ENCODE data around the gene TAB3. TPM values are rescaled to one million over a fixed set of nuclear protein-coding genes. Genes with fewer than 3 reads are reported as not detected.

TAB3 gene
- total and polyA plus RNA-seq, 2 of the 4 experiments (the other 2 are of a cell fraction), result 4.7 to 6.4 TPM

- H2BK15ac ChIP-seq (ENCODE audit: low read depth, low read length), result no peak overlapping the region
- WGBS, 2 experiments (ENCODE audit: extremely low coverage in 2 of 2, insufficient read length in 1 of 2), result no CpG with 5 or more reads among the region's 1 CpG
- no peak overlapping the region for H3K4me3 ChIP-seq (ENCODE audit: insufficient read depth, low read depth, low read length)
- no peak overlapping the region for H3K23ac ChIP-seq (ENCODE audit: low read depth, low read length)
- H2AK9ac ChIP-seq (replicated peaks; ENCODE audit: low read depth, low read length, poor library complexity), result no peak overlapping the region
- H3K4ac ChIP-seq (ENCODE audit: low read depth, low read length), result no peak overlapping the region
- no TSS peak for BruUV-seq (replicated peaks)
- no peak overlapping the region for H4K5ac ChIP-seq (ENCODE audit: low read depth, low read length)
- no peak overlapping the region for H3K14ac ChIP-seq (replicated peaks; ENCODE audit: low read depth, low read length)
- H4K91ac ChIP-seq (ENCODE audit: insufficient read depth, low read depth, low read length), result no peak overlapping the region
- no peaks in the 10 kb centered on the region for H3K4me1 ChIP-seq (ENCODE audit: control insufficient read depth, insufficient read depth, low read length)
- H3K4me2 ChIP-seq (ENCODE audit: low read depth, low read length), result no peak overlapping the region
- TF ChIP-seq MXI1 (IDR thresholded peaks at IDR 0.05; ENCODE audit: borderline replicate concordance, low read depth, low read length) (no peak), CHD1 (IDR thresholded peaks at IDR 0.05; ENCODE audit: low read depth, low read length) (no peak), SMC3 (IDR thresholded peaks at IDR 0.05; ENCODE audit: low read depth, low read length) (no peak), RFX5 (IDR thresholded peaks at IDR 0.05; ENCODE audit: low read depth, low read length) (no peak), CEBPB (IDR thresholded peaks at IDR 0.05; ENCODE audit: low read depth, low read length) (no peak), ELK1 (IDR thresholded peaks at IDR 0.05; ENCODE audit: borderline replicate concordance, low read depth, low read length) (no peak)
- H2BK20ac ChIP-seq (ENCODE audit: low read depth, low read length), result no peak overlapping the region
- H3K18ac ChIP-seq (ENCODE audit: low read depth, low read length), result no peak overlapping the region
- no peaks in the 10 kb centered on the region for H3K27me3 ChIP-seq (ENCODE audit: control insufficient read depth, insufficient read depth, low read length)
- no peaks in the 10 kb centered on the region for H3K9me3 ChIP-seq (ENCODE audit: control insufficient read depth, insufficient read depth, low read length)
- intact Hi-C loops (cut with micrococcal nuclease) (no loop called here), in situ Hi-C loops (cut with MboI; ENCODE audit: low sequenced_read_pairs) (no loop called here), dilution Hi-C loops (cut with HindIII; ENCODE audit: low sequenced_read_pairs, unreplicated experiment) (no loop called here)
- no peak overlapping the region for H2AK5ac ChIP-seq (ENCODE audit: low read depth, low read length)
- ATAC-seq (ENCODE audit: low read depth) (no peak), DNase-seq (no peak)
- H3K56ac ChIP-seq (ENCODE audit: extremely low read depth, insufficient read depth, low read length), result no peak overlapping the region
- no peak overlapping the region for H3K27ac ChIP-seq (ENCODE audit: insufficient read depth, low read length)
- H2AFZ ChIP-seq (replicated peaks; ENCODE audit: low read length, poor library complexity), result no peak overlapping the region
- H3K9ac ChIP-seq (ENCODE audit: low read depth, low read length), result no peak overlapping the region
- no peaks in the 10 kb centered on the region for H3K9me1 ChIP-seq (ENCODE audit: insufficient read depth, low read length)
- H4K20me1 ChIP-seq (ENCODE audit: insufficient read depth, low read length), result no peaks in the 10 kb centered on the region
- H3K79me1 ChIP-seq (ENCODE audit: low read depth in 1 of 2, low read length in 2 of 2), result peaks cover 0 to 5% of the 10 kb centered on the region in 2 experiments; a peak in 2 of 4 replicates
- H2BK5ac ChIP-seq (ENCODE audit: low read depth, low read length, poor library complexity, severe bottlenecking), result no peak overlapping the region
- POLR2A ChIA-PET (ENCODE audit: unreplicated experiment), result no interaction called here
- H4K8ac ChIP-seq (ENCODE audit: low read depth in 2 of 2, low read length in 2 of 2), result no peak overlapping the region
- H2BK120ac ChIP-seq (ENCODE audit: low read depth, low read length), result no peak overlapping the region
- CTCF ChIA-PET, result no interaction called here
- no peaks in the 10 kb centered on the region for H3K36me3 ChIP-seq (ENCODE audit: control insufficient read depth, insufficient read depth, low read length)
Measured at GRCh38 chrX:30892591-30892990, 3.5 kb upstream of the TAB3 start.

Measured in IMR-90 (cell line).